D721Med (cell line): ENCODE measurements around the gene CASTOR1.

Experiments
- DNase-seq: peaks from one replicate; pipeline ENCODE4 v3.0.0; 2011; ENCODE audit warnings: low spot score; ENCODE audit not compliant: insufficient read length
- FAIRE-seq: peaks from 2 replicates; lab custom pipeline; 2011; peaks lifted over from hg19 to GRCh38; lab: Jason Lieb, UNC
- CTCF ChIP-seq: IDR thresholded peaks from 2 replicates; pipeline ENCODE4 v1.5.1; 2012; ENCODE audit warnings: mild to moderate bottlenecking, control low read depth; ENCODE audit not compliant: insufficient read depth; ENCODE audit errors: missing control alignments

Gene CASTOR1

DNA sequence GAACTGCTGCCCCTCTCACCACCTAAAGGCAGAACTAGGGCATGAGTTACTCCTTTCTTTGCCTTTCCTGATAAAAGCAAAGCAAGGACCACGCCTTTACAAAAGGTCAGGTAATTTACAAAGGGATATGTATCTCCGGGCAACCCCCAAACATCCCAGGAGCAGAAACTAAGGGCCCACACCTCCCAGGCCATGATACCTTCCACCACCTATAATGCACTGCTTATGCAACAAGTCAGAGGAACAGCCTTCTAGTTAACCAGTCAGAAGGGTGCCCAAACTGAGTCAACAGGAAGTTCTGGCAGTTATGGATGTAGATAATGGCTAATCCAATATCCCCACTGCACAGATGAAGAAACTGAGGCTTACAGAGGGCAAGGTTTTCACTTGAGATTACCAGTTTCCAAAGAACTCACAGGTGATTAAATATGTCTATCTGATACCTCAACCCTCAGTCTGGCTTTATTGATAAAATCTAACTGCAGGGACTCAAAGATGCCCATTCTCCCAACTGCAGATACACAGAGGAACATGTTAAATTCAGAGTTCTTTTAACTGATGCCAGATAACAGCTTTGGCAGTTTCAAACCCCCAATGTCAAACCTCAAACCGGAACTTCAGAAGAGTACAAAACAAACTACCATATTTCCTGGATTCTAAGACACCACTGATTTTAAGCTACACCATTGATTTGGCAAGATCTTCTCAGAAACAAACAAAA lies 16.8 kb upstream of the CASTOR1 start:
- no peak for FAIRE-seq
- no peak for TF ChIP-seq CTCF
- no peak for DNase-seq

DNA sequence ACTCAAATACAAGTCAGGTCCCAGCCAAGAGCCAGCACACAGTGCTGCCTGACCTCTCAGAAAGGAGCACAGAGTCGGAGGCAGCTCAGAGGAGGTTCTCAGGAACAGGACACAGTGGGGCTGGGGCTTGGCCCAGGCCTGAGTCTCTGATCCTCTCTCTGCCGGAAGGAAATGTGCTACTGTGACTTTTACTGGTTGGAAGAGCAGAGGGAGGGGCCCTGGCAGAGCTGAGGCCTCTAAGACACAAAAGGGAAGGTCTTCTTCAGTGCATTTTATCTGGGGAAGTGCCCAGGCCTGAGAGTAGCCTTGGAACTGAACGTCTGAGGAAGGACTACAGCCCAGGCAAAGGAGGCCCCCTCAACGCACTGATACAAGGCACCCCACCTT lies 16.2 kb upstream of the CASTOR1 start:
- no peak for TF ChIP-seq CTCF
- no peak for DNase-seq
- no peak for FAIRE-seq

GRCh38 chr22:30304495-30305244 lies 15.4 kb upstream of the CASTOR1 start:
- no peak for TF ChIP-seq CTCF
- no peak for FAIRE-seq
- no peak for DNase-seq

DNA sequence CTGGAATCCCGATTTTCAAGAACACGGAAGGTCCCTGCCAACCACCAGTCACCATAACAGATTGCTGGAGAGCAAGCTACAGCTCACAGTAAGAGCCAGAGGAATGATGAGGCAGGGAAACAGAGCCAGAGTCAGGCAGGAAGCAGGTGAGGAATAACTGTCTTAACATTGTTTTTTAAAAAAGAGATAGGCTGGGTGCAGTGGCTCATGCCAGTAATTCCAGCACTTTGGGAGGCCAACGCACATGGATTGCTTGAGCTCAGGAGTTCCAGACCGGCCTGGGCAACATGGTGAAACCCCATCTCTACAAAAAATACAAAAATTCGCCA lies 13.5 kb upstream of the CASTOR1 start:
- no peak for TF ChIP-seq CTCF
- DNase-seq: no peak
- FAIRE-seq: no peak

DNA sequence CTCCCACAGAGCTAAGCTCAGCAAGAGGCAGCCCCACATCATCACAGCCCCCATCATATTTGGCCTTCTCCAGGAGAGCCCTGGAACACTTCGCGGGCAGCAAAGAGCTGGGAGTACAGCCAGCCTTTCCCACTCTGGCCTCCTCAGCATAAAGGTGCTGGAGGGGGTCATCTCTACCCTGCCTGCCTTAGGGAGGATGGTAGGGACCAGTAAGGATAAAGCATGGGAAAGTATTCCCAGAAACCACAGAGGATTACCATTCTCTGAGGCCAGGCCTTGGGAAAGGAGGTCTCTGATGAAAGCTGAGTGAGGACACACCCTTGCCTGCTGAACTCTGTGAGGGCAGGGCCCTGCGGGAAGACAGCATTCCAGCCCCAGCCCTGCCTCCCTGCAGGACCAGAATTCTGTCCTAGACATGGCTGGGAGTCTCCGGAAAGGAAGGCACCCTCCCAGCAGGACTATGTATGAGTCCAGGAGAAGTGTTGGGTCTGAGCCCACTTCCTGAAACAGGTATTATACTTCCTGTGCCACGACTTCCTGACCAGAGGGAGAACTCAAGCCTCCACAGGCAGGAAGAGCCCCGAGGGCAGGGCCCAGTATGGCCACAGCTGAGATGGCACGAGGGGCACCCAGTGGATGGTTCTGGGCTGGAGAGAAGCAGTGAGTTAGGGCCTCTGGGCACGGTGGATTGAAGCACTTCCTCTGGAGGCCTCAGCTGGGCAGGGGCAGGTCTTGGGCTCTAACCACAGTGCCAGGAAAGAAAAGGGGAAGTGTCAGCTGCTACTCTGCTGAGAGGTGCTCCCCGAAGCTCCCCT lies 12.9 kb upstream of the CASTOR1 start:
- FAIRE-seq (no peak), DNase-seq (no peak)
- TF ChIP-seq CTCF: no peak

- FAIRE-seq: no peak
- no peak for TF ChIP-seq CTCF
- DNase-seq: no peak
Observed at GRCh38 chr22:30299322-30299721, 10.0 kb upstream of the CASTOR1 start.
